ENCODE data around the gene AATK.

GRCh38 chr17:81167194-81167524 is 1.1 kb upstream of the AATK start:
- TF ChIP-seq, protein P1, sequence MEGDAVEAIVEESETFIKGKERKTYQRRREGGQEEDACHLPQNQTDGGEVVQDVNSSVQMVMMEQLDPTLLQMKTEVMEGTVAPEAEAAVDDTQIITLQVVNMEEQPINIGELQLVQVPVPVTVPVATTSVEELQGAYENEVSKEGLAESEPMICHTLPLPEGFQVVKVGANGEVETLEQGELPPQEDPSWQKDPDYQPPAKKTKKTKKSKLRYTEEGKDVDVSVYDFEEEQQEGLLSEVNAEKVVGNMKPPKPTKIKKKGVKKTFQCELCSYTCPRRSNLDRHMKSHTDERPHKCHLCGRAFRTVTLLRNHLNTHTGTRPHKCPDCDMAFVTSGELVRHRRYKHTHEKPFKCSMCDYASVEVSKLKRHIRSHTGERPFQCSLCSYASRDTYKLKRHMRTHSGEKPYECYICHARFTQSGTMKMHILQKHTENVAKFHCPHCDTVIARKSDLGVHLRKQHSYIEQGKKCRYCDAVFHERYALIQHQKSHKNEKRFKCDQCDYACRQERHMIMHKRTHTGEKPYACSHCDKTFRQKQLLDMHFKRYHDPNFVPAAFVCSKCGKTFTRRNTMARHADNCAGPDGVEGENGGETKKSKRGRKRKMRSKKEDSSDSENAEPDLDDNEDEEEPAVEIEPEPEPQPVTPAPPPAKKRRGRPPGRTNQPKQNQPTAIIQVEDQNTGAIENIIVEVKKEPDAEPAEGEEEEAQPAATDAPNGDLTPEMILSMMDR (IDR thresholded peaks at IDR 0.05), result no peak
- no peak for TF ChIP-seq POLR2A (IDR thresholded peaks at IDR 0.05)
